Fibroblast of mammary gland (primary cell): Measurements from ENCODE around the gene TMC2.
"Not testable (repeated sequence)": the region's sequence is repeated elsewhere in the genome, so short reads cannot be mapped to it uniquely, and the experiment has no call there.

Experiments used
- DNase-seq: peaks from one replicate; pipeline ENCODE4 v3.0.0-alpha.2; 2010; ENCODE audit warnings: low read depth
- H3K4me3 ChIP-seq: 2 replicates; pipeline ENCODE4 v1.5.1; 2011; ENCODE audit warnings: low read depth, mild to moderate bottlenecking, low read length, moderate library complexity; ENCODE audit not compliant: control insufficient read depth
- CTCF ChIP-seq: conservative IDR thresholded peaks from 2 replicates; pipeline ENCODE4 v1.5.1; 2011; ENCODE audit warnings: low read depth, low read length, inconsistent platforms; ENCODE audit not compliant: control insufficient read depth, insufficient read depth

The TMC2 gene

GRCh38 chr20:2680046-2680445, 143.7 kb downstream of the TMC2 start:
- H3K4me3 ChIP-seq: no peak overlapping the region
- no peak for TF ChIP-seq CTCF

GRCh38 chr20:2682040-2682439, 145.7 kb downstream of the TMC2 start:
- H3K4me3 ChIP-seq, DNase-seq: not testable (repeated sequence)

More at GRCh38 chr20:2680046-2680445, 143.7 kb downstream of the TMC2 start:
- DNase-seq: no peak

GRCh38 chr20:2684817-2685216, 148.4 kb downstream of the TMC2 start:
- DNase-seq: not testable (repeated sequence)

GRCh38 chr20:2687514-2687913, 151.1 kb downstream of the TMC2 start:
- no peak for DNase-seq
- H3K4me3 ChIP-seq: no peak overlapping the region
- no peak for TF ChIP-seq CTCF

More at GRCh38 chr20:2684817-2685216, 148.4 kb downstream of the TMC2 start:
- not testable (repeated sequence) for H3K4me3 ChIP-seq

- peak; percentile 28 for DNase-seq
- H3K4me3 ChIP-seq: no peak overlapping the region
- TF ChIP-seq CTCF: peak; percentile 46
Measured at GRCh38 chr20:2688041-2688591, 151.7 kb downstream of the TMC2 start.

GRCh38 chr20:2690213-2690612, 153.8 kb downstream of the TMC2 start:
- no peak for DNase-seq
- TF ChIP-seq CTCF: no peak
- no peak overlapping the region for H3K4me3 ChIP-seq

GRCh38 chr20:2690718-2691117, 154.3 kb downstream of the TMC2 start:
- H3K4me3 ChIP-seq: no peak overlapping the region
- TF ChIP-seq CTCF: no peak
- DNase-seq: no peak

- DNase-seq: no peak
- no peak for TF ChIP-seq CTCF
- H3K4me3 ChIP-seq: no peak overlapping the region
Measured at GRCh38 chr20:2691127-2691526, 154.8 kb downstream of the TMC2 start.
